Fibroblast of mammary gland (primary cell): Measurements from ENCODE around the gene MYO3A.

Source experiments
- DNase-seq: peaks from one replicate; pipeline ENCODE4 v3.0.0-alpha.2; 2010; ENCODE audit warnings: low read depth
- H3K4me3 ChIP-seq: 2 replicates; pipeline ENCODE4 v1.5.1; 2011; ENCODE audit warnings: low read depth, mild to moderate bottlenecking, low read length, moderate library complexity; ENCODE audit not compliant: control insufficient read depth
- TF ChIP-seq, protein P1 (sequence below): conservative IDR thresholded peaks from 2 replicates; pipeline ENCODE4 v1.5.1; 2011; ENCODE audit warnings: low read depth, low read length, inconsistent platforms; ENCODE audit not compliant: control insufficient read depth, insufficient read depth

The MYO3A gene

GRCh38 chr10:26043469-26043868, 109.4 kb downstream of the MYO3A start:
- TF ChIP-seq, protein P1, sequence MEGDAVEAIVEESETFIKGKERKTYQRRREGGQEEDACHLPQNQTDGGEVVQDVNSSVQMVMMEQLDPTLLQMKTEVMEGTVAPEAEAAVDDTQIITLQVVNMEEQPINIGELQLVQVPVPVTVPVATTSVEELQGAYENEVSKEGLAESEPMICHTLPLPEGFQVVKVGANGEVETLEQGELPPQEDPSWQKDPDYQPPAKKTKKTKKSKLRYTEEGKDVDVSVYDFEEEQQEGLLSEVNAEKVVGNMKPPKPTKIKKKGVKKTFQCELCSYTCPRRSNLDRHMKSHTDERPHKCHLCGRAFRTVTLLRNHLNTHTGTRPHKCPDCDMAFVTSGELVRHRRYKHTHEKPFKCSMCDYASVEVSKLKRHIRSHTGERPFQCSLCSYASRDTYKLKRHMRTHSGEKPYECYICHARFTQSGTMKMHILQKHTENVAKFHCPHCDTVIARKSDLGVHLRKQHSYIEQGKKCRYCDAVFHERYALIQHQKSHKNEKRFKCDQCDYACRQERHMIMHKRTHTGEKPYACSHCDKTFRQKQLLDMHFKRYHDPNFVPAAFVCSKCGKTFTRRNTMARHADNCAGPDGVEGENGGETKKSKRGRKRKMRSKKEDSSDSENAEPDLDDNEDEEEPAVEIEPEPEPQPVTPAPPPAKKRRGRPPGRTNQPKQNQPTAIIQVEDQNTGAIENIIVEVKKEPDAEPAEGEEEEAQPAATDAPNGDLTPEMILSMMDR: no peak
- H3K4me3 ChIP-seq: no peak overlapping the region
- DNase-seq: no peak

DNA sequence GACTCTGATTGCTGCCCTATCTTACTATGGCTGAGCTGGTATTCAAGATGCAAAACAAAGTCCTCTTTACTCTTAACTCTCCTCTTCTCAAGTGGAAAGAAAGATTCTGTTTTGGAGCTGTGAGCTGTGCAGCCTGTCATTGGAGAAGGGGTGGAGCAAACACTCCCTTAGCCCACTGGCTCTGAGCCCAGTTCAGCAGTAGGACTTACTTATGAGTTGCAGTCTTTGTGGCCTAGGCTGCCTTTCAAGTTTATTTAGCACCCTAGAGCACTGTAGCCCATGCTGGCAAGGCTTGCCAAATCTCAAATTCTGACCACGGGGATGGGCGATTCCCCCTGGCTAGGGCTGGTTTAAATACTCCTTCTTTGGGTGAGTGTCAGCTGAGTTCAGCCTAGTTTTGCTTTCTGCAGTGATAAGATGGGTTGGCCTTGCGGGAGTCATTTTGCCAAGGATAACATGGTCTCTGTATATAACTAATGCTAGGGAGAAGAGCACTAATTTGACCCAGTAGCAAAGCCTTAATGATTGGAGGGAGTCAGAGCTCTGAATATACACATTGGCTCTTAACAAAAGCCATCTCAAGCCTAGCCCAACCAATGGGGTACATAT, 110.2 kb downstream of the MYO3A start:
- DNase-seq: no peak
- H3K4me3 ChIP-seq: no peak overlapping the region
- TF ChIP-seq, protein P1: no peak

GRCh38 chr10:26046073-26046700, 112.2 kb downstream of the MYO3A start:
- TF ChIP-seq, protein P1: no peak
- DNase-seq: no peak
- H3K4me3 ChIP-seq: no peak overlapping the region

GRCh38 chr10:26048756-26049155, 114.7 kb downstream of the MYO3A start:
- DNase-seq: no peak
- no peak overlapping the region for H3K4me3 ChIP-seq

GRCh38 chr10:26052326-26052725, 118.3 kb downstream of the MYO3A start:
- no peak for DNase-seq
- TF ChIP-seq, protein P1: no peak

More at GRCh38 chr10:26048756-26049155, 114.7 kb downstream of the MYO3A start:
- TF ChIP-seq, protein P1: no peak

DNA sequence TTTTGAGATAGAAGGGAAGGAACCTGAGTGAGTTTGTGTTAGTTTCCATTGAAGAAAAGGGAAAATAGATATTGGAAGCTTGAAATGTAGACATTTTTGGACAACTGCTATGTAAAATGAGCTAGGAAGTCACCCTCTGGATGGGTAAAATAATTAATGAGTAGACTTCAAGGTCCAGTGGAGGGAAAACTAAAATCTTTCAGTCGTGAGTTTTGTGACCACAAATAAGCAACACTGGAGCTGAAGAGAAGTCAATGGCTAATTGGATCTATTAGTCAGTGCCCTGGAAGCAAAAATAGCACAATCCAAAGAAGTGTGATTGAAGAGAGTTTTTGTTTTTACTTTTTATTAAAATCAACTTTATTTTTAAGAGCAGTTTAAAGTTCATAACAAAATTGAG, 123.4 kb downstream of the MYO3A start:
- H3K4me3 ChIP-seq: no peak overlapping the region
- DNase-seq: no peak
- TF ChIP-seq, protein P1: no peak

More at GRCh38 chr10:26052326-26052725, 118.3 kb downstream of the MYO3A start:
- H3K4me3 ChIP-seq: no peak overlapping the region
